ENCODE data around the gene DDX56.
"Not testable (repeated sequence)": the region's sequence is repeated elsewhere in the genome, so short reads cannot be mapped to it uniquely, and the experiment has no call there.

DDX56 gene

DNA sequence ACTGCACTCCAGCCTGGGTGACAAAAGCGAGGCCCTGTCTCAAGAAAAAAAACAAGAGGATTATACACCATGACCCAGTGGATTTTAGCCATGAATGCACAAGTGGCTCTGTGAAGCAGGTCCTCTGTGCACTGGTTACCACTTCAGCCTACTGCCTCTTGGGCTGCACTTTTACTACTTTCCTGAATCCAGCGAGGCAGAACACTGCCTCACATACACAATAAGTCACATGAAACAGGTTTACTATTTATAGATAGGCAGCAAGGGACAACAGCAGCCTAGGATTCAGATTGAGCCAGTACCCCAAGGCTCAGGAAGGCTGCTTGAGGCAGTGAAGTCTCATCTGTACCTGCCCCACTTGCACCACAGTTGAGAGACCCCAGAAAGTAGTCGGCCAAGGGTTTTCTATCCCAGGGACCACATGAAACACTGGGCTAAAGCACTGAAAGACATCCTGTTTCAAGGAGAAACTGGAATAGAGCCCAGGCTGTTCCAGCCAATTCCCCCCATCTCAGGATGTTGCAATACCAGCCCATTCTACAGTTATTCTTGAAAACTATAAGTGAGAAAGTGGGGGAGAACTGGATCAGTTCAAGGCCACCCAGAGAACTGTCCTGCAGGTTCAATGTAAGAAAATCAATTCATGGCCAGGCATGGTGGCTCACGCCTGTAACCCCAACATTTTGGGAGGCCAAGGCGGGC is 22.4 kb upstream of the DDX56 start:
- no peak for DNase-seq

- DNase-seq: no peak
Observed at GRCh38 chr7:44590910-44591309, 17.2 kb upstream of the DDX56 start.

DNA sequence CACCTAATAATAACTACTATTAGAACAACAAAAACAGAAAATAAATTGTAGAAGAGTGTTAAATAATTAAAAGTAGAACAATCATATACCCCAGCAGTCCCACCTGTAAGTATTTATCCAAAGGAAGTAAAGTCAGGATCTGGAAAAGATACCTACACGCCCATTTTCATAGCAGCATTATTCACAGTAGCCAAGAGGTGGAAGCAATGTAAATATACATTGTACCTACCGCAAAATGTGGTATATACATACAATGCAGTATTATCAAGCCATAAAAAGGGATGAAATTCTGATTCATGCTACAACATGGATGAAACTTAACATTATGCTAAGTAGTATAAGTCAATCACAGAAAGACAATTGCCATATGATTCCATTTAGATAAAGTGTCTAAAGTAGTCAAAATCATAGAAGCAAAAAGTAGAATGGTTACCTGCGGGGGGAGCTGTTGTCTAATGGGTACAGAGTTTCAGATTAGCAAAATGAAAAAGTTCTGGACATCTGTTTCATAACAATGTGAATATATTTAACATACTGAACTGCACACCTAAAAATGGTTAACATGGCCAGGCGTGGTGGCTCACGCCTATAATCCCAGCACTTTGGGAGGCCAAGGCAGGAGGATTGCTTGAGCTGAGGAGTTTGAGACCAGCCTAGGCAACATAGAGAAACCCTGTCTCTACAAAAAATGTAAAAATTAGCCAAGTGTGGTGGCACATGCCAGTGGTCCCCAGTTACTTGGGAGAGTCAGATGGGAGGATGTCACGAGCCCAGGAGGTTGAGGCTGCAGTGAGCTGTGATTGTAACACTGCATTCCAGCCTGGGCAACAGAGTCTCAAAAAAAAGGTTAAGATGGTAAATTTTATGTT is 14.4 kb upstream of the DDX56 start:
- DNase-seq: peak in 3 of 4 experiments; percentile 13 to 49 (median 36)

DNA sequence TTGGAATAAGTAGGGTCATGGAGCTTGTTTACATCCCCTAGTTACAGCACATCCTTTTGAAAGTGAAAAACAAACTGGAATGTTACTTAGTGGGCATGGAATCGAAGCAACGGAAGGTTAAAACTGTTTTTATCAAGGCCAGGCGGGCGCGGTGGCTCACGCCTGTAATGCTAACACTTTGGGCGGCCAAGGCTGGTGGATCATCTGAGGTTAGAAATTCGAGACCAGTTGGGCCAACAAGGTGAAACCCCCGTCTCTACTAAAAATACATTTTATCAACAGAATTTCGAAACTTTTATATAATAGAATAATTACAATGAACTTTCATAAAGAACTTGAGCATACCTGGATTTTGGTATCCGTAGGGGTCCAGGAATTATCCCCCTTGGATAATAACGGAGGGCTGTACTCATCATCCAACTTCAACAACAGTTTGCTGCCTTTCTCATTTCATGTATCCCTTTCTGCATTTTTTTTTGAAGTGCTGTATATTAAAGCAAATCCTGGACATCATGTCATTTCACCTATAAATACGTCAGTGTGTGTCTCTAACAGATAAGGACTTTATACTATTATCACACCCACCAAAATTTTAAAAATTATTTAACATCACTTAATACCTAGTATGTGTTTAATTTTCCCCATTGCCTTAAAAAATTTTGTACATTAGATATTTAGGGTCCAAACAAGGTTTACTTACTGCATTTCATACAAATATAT is 9.6 kb upstream of the DDX56 start:
- DNase-seq: no peak

- DNase-seq: peak; percentile 99 to 100 (median 99)
Observed at GRCh38 chr7:44581879-44582603, 8.3 kb upstream of the DDX56 start, which contains the start of gene TMED4. Gene TMED4, minus strand, starts transcription at chr7:44582231. Its CDS starts 25 bp downstream, at chr7:44582206.

DNA sequence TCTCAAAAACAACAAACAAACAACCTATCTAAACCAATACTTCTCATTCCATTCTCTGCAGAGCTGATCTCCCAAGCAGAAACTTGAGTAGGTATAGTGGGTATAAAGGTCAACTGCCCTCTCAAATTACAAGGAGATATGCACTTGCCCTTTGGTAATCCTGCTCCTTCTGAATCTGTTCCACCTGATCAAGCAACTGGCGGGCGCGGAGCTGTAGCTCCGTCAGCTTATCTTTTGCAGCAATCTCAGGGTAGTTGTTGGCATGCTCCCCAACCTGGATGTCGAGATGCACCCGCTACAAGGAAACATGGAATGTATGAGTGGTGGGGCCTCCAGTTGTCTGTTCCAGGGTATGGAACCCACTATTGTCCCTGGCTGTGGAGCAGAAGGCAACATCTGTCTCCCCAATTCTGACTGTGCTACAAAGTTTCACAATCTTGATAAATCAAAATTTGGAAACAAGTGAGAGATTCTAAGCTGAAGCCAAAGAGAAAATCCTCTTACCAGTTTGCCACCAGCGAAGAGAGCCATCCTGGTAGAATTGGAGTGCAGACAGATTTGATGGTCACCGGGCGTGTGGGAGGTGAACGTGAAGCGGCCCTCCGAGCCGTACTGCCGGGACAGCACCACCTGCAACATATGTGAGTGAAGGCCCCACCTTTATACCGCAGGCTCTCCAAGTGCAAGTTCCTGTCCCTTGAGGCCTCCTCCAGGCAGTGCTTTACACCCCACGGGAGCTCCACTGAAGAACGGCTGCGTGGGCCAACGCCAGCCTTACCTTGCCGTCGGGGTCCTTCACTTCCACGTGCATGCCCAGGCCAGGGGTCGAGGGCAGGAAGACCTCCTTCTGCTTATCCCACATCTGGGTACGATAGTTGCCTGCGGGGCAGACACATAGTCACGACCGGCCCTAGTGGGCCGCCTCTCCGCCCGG is 7.5 kb upstream of the DDX56 start:
- peak in 3 of 4 experiments; percentile 19 to 32 (median 31) for DNase-seq

- DNase-seq: no peak
Observed at GRCh38 chr7:44576228-44576627, 2.5 kb upstream of the DDX56 start.

- no peak for DNase-seq
Observed at GRCh38 chr7:44575054-44575453, 1.3 kb upstream of the DDX56 start.

DNA sequence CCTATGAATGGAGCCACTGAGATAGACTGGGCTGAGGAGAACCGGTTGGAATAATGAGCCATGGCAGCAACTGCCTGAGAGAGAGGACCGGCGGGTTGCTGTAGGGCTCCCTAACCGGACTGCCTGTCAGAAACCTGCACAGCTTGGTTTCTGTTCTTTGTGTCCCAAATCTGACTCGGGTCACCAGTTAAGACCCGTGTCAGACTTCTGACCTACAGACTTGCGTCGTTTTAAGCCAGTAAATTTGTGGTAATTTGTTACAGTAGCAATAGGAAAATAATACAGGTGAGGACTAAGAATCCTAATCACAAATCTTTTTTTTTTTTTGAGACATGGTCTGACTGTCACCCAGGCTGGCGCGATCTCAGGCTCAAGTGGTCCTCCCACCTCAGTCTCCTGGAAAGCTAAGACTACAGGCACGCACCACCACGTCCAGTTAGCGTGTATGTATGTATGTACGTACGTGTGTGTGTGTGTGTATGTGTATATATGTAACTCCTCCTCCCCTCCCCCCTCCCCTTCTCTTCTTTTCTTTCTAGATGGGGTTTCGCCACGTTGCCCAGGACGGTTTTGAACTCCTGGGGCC is 672 bp upstream of the DDX56 start:
- DNase-seq: no peak

DNA sequence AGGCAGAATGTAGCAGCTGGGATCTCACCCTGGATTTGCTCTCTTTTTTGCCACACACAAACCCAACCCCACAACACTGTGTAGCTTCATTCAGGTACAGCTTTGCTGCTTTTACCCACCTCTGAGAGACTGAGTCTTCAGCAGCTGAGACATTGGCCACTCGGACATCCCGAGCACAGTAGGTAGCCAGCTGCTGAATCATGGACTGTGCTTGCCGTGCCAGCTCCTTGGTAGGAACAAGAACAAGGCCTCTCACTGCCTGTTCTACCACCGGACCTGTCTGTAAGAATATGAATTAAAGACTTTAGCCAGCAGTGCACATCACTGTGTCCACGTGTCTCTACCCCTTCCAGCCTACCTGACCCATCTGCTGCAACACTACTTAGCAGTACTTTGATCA is 937 bp downstream of the DDX56 start:
- DNase-seq: no peak

- DNase-seq: no peak
Observed at GRCh38 chr7:44569959-44570358, 3.7 kb downstream of the DDX56 start.

GRCh38 chr7:44568771-44569560 is 4.7 kb downstream of the DDX56 start:
- DNase-seq: no peak

DNA sequence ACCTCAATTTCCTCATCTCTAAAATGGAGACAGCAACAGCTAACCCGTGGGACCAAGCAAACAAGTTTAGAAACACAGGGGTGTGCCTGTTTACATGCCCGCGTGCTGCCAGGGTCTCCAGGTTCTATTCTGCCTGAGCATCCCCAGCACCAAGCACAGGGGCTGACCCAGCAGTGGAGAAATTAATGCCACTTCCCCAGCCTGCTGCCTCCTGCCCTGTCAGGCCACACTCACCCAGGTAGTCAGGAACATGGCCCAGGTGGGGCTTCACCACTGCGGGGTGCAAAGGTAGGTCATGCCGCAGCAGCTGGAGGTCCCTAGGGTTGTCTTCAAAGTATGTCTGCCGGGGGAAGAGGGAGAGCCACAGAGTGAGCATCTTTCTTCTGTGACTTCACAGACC is 5.8 kb downstream of the DDX56 start:
- DNase-seq: no peak

GRCh38 chr7:44566680-44567079 is 7.0 kb downstream of the DDX56 start:
- no peak for DNase-seq

- no peak for DNase-seq
Observed at GRCh38 chr7:44565795-44566559, 7.7 kb downstream of the DDX56 start.

DNA sequence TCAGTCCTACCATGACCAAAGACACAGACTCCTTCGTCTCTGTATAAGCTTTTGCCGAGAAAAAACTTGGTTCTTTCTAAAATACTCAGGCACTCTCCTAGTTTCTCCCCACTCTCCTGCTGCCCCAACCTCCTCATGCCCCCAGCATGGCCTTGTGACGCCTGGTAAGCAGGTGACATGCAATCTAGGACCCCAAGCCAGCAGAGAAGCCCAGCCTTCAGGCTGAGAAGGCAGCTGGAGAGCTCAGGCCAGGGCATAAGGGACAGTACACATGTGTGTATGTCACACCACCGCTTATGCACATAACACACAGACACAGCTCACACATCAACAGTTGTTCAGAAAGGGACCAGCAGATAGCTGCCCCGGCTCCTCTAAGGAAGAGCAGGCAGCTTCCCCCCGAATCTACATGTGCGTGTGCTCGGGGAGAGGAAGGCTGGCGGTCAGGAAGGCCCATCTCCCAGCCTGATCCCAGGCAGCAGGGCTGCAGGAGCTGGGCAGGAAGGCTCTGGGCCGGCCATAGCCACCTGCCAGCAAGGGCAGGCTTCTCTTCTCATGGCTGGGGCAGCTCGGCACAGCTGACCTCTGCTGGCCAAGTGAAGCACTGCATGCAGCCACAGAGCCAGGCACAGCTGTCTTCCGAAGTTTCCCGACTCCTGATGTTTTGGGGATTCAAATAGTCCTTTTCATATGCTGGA is 8.5 kb downstream of the DDX56 start:
- peak; percentile 22 to 55 (median 30) for DNase-seq

DNA sequence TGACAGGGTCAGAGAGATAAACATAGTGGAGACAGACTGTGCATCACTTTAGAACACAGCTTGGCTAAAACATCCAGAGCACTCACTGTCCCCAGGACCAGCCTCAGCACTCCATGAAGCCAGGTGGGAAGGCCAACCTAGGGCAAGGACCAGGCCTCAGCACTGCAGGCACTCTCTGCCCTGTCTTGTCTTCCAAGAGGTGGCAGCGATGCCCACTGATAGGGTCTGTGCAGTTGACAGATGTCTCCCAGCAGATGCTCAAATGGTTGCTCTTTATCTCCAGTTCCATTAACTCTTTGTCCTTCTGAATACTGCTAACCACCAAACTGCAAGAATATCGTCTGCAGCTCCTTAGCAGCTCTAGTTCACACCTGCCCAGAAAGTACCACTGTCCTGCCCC is 9.1 kb downstream of the DDX56 start:
- no peak for DNase-seq

GRCh38 chr7:44563171-44563679 is 10.5 kb downstream of the DDX56 start:
- no peak for DNase-seq

- DNase-seq: not testable (repeated sequence)
Observed at GRCh38 chr7:44562622-44562962, 11.1 kb downstream of the DDX56 start.
